Adrenal gland (tissue), 12 donors: ENCODE data around the gene H2BK1. TPM values are rescaled to one million over a fixed set of nuclear protein-coding genes. Genes with fewer than 3 reads are reported as not detected.

Experiments
- DNase-seq, 7 donors: peaks; one replicate each; pipeline ENCODE4 v3.0.0-alpha.2; 2019 to 2020
- H3K27ac ChIP-seq, 5 donors: fragments of 200-600 bp; sonication (generic) in 4 of 5; 1 replicate in 3 of 5; 2 replicates in 2 of 5; pipeline versions ENCODE4 v1.5.1 to v1.8.0; 2016 to 2020; ENCODE audit warnings: mild to moderate bottlenecking in 1 of 5
- H3K27me3 ChIP-seq: fragments of 200-600 bp; 2 replicates; pipeline ENCODE4 v1.8.0; 2021
- H3K36me3 ChIP-seq, 2 donors: fragments of 200-600 bp; replicated peaks in 1 of 2; 1 replicate in 1 of 2; 2 replicates in 1 of 2; pipeline versions ENCODE4 v1.5.1 to v1.8.0; 2018 to 2022
- H3K4me1 ChIP-seq, 2 donors: fragments of 200-600 bp; replicated peaks in 1 of 2; 1 replicate in 1 of 2; 2 replicates in 1 of 2; pipeline versions ENCODE4 v1.5.1 to v1.8.0; 2018 to 2021
- H3K4me3 ChIP-seq, 4 donors: fragments of 200-600 bp; sonication (generic) in 3 of 4; one replicate each; pipeline ENCODE4 v1.5.1; 2016 to 2018
- H3K9me3 ChIP-seq, 3 donors: fragments of 200-600 bp; sonication (generic) in 1 of 3; replicated peaks in 1 of 3; 1 replicate in 2 of 3; 2 replicates in 1 of 3; pipeline versions ENCODE4 v1.5.1 to v1.8.0; 2016 to 2021
- POLR2A ChIP-seq, 2 donors: fragments of 450-650 bp; IDR thresholded peaks; one replicate each; pipeline ENCODE4 v1.6.1; 2017; ENCODE audit warnings: antibody characterized with exemption in 2 of 2, mild to moderate bottlenecking in 2 of 2, moderate library complexity in 1 of 2
- WGBS, 4 donors: extraction: QIAGEN DNeasy Blood & Tissue Kit in 2 of 4; methylation state at CpG; one replicate each; pipeline versions ENCODE4 v1.1.5 to v1.1.7; 2013 to 2017; 5-methylcytosine and 5-hydroxymethylcytosine counted together
- intact Hi-C, 2 donors: fragments of 100-400 bp; cut with DNase I; formaldehyde crosslinking; loops; one replicate each; pipeline versions ENCODE4 v1.14.1 to v1.15.0; 2022 to 2023
- polyA plus RNA-seq, 3 donors: library from polyadenylated mRNA; stranded (reverse); fragments of 200-250 nt in 2 of 3; fragments of 350-450 nt in 1 of 3; fragmentation: Illumina TruSeq in 1 of 3; extraction: RNeasy Lipid Tissue Mini Kit (QIAGEN cat#74804) in 1 of 3; gene quantifications; one replicate each; pipeline ENCODE4 v1.2.3, GENCODE V29; 2013 to 2014
- total RNA-seq, 9 donors: library from RNA; depleted of rRNA in 4 of 9; stranded (reverse); fragments of >200 nt in 4 of 9; fragments of 120-200 nt in 1 of 9; fragmentation: NEBNext Ultra II Directional in 1 of 9; extraction: Animal tissue kit (Norgen Biotek cat#: 25700) in 1 of 9; gene quantifications; one replicate each; pipeline versions ENCODE4 v1.1.0 to v1.2.4, GENCODE V29; 2013 to 2023
- TF ChIP-seq, protein P1 (sequence below), 6 experiments: fragments of 450-650 bp in 4 of 6; fragments of 200-600 bp in 2 of 6; sonication (generic) in 1 of 6; IDR thresholded peaks; 1 replicate in 5 of 6; 2 replicates in 1 of 6; pipeline versions ENCODE4 v1.5.1 to v1.8.0; 2016 to 2021; ENCODE audit warnings: antibody characterized with exemption in 6 of 6, mild to moderate bottlenecking in 2 of 6, moderate library complexity in 1 of 6
- donor health status: healthy with polysubstance abuse.
- donor health status: Bipolar disorder and iron deficiency.
- donor health status: DM: yes; HTN: yes; CAD: no.
- donor health status: DM: no; HTN: no; CAD: no.
- donor health status: DM: no; HTN: no; CAD: no.
- donor health status: DM: yes; HTN: yes; CAD: no.

Gene H2BK1
- total and polyA plus RNA-seq, 12 donors = not detected

DNA sequence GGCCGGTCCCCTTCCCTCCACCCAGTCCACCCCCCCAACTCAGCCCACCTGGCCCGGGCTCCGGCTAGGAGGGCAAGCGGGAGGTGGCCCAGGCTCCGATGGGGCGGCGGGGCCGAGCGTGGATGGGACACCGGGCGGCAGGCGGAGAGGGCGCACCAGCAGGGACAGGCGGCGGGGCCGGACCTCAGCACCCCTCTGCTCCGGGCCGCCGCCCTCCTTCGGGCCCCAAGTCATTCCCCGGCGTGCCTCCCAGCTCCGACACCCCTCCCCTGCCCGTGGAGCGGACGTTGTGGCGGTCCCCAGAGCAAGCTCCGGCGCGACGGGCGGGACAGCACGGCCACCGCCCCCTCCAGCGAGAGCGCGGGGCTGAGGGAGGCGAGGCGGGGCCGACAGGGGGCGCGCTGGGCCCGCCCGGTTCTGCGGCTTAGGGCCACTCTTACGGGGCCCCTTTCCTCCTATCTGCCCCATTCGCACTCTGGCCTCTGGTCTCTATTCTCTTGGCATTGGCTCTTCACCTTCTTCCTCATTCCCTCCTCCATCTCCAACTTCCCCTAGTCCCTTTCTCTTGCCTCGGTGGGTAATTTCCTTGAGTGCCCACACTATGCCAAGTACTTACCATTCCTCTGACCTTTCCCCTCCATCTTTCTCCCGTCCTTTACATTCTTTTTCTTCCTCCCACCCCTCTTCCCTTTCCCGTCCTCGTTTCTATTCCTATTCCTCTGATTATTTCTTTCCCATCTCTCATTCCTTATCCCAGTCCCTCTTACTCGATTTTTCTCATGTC is 42.1 kb downstream of the H2BK1 start:
- TF ChIP-seq, protein P1, sequence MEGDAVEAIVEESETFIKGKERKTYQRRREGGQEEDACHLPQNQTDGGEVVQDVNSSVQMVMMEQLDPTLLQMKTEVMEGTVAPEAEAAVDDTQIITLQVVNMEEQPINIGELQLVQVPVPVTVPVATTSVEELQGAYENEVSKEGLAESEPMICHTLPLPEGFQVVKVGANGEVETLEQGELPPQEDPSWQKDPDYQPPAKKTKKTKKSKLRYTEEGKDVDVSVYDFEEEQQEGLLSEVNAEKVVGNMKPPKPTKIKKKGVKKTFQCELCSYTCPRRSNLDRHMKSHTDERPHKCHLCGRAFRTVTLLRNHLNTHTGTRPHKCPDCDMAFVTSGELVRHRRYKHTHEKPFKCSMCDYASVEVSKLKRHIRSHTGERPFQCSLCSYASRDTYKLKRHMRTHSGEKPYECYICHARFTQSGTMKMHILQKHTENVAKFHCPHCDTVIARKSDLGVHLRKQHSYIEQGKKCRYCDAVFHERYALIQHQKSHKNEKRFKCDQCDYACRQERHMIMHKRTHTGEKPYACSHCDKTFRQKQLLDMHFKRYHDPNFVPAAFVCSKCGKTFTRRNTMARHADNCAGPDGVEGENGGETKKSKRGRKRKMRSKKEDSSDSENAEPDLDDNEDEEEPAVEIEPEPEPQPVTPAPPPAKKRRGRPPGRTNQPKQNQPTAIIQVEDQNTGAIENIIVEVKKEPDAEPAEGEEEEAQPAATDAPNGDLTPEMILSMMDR (IDR thresholded peaks at IDR 0.05) = peak; percentile 26 to 60 (median 36)
- no peak for TF ChIP-seq POLR2A (IDR thresholded peaks at IDR 0.05)
- Histone ChIP-seq H3K36me3 (no peaks in the 10 kb centered on the region), H3K27me3 (peaks cover 47% of the 10 kb centered on the region), H3K4me3 (peak overlapping the region in 1 of 4 donors; percentile 61), H3K9me3 (no peaks in the 10 kb centered on the region), H3K4me1 (peaks cover 8 to 13% of the 10 kb centered on the region in 2 donors), H3K27ac (no peak overlapping the region)
- peak in 2 of 7 donors; percentile 26 to 34 for DNase-seq
- intact Hi-C loops = no loop called here
- 3 to 10% (median 4%) methylated on average over 9 to 52 of the region's 52 CpGs for WGBS, 4 donors

DNA sequence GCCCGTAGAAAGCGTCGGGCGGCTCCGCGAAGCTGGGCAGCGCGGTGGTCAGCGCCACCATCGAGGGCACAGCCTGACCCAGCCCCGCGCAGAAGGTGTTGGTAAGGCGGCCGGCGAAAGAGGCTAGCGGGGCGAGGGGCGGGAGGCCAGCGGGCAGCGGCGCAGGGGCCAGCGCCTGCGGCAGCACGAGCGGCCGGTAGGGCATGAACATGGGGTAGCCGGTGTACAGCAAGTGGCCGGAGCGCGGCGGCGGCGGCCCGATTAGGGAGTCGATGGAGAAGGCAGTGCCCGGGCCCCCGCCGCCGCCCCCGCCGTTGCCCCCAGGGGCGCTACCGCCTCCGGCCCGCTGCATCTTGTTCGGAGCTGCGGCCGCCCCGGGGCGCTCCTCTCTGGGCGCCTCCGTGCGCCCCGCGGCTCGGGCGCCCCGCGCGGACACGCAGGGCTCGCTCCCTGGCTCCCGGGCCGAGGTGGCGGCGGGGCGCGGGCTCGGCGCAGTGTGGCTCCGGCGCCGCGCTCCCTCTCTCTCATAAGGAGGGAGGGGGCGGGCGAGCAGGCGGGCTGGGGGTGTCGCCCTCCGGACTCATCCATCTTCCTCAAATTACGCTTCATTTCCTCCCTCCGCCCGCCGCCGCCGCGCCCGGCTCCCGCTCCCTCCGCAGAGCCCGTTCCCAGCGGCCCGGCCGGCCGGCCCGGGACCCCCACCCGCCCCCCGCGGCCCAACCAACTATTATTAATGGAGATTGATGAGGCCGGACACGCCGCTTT is 42.9 kb downstream of the H2BK1 start, which contains the start of gene GBX1:
TSS of gene GBX1 (minus strand) at position 498 of the 765 bp plus-strand sequence. CDS start at position 352, 146 bp downstream.
- no peaks in the 10 kb centered on the region for H3K9me3 ChIP-seq
- TF ChIP-seq POLR2A (IDR thresholded peaks at IDR 0.05) = no peak
- TF ChIP-seq, protein P1 (IDR thresholded peaks at IDR 0.05) = peak in 1 of 6 experiments; percentile 15
- intact Hi-C loops = no loop called here
- H3K4me3 ChIP-seq = peak within 1 kb of the TSS in 2 of 4 donors; percentile 11 to 61
- H3K27me3 ChIP-seq = peaks cover 46% of the 10 kb centered on the region
- DNase-seq = peak in 2 of 7 donors; percentile 15 to 38
- WGBS, 4 donors = 0 to 1% (median 0%) methylated on average over 3 to 99 of the region's 101 CpGs
- no peak within 1 kb of the TSS for H3K27ac ChIP-seq
- H3K36me3 ChIP-seq = no peaks in the 10 kb centered on the region
- H3K4me1 ChIP-seq = peaks cover 8 to 13% of the 10 kb centered on the region in 2 donors

DNA sequence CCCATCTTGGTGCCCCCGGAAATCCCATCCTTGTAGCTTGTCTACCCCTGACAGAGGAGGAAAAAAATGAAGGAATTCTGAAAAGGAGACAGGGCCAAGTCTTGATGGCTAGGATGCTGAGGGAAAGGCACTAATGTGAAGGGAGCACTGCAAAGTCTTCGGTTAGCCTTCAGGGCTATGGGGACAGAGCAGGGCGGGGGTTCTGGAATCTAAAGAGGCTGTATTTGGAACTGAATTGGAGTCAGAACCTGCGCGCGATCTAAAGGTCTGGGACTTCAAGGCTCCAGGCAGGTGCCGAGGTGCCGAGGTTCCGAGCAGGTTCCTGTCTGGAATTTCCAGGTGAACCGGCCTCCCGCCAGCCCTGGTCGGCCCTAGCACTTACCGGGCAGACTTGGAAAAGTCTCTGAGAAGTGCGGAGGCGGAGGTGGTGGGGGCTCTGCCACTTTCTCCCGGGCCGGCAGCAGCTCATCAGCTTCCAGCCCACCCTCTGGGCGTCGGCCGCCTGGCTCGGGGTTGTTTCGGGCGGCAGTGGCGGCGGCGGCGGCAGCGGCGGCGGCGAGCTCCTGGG is 43.6 kb downstream of the H2BK1 start:
- no peak for TF ChIP-seq POLR2A (IDR thresholded peaks at IDR 0.05)
- TF ChIP-seq, protein P1 (IDR thresholded peaks at IDR 0.05) = no peak
- peak overlapping the region in 2 of 4 donors; percentile 11 to 61 for H3K4me3 ChIP-seq
- peaks cover 8 to 13% of the 10 kb centered on the region in 2 donors for H3K4me1 ChIP-seq
- intact Hi-C loops = no loop called here
- no peaks in the 10 kb centered on the region for H3K36me3 ChIP-seq
- WGBS, 4 donors = 14 to 50% (median 26%) methylated on average over 6 to 31 of the region's 31 CpGs
- H3K27me3 ChIP-seq = peaks cover 46% of the 10 kb centered on the region
- H3K27ac ChIP-seq = no peak overlapping the region
- no peaks in the 10 kb centered on the region for H3K9me3 ChIP-seq
- no peak for DNase-seq

DNA sequence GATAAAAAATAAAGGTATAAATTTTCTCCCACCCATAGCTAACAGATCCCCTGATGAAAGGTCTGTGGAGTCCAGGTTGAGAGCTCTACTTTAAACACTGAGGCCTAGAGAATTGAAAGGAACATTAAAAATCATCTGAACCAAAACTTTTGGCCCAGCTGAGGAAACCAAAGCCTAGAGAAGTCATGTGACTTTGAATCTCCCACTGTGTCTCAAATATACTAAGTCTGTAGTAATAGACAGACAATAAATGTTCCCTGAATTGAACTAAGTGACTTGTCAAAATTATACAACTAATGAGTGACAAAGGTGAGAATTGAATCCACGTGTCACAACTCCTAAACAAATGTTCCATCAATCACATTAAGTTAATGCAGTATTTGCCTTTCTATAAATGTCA is 48.5 kb downstream of the H2BK1 start:
- WGBS, 4 donors = 86 to 97% (median 95%) methylated on average over 1 of the region's 1 CpG
- intact Hi-C loops = no loop called here
- no peak overlapping the region for H3K27ac ChIP-seq
- H3K9me3 ChIP-seq = no peaks in the 10 kb centered on the region
- peaks cover 26% of the 10 kb centered on the region for H3K27me3 ChIP-seq
- peaks cover 2% of the 10 kb centered on the region in 2 donors for H3K4me1 ChIP-seq
- TF ChIP-seq POLR2A (IDR thresholded peaks at IDR 0.05) = no peak
- TF ChIP-seq, protein P1 (IDR thresholded peaks at IDR 0.05) = no peak
- H3K36me3 ChIP-seq = no peaks in the 10 kb centered on the region
- no peak overlapping the region for H3K4me3 ChIP-seq
- DNase-seq = no peak
